ENCODE data around the gene SH3GLB1.

GRCh38 chr1:86695400-86695799, 9.0 kb upstream of the SH3GLB1 start:
- TF ChIP-seq CTCF (conservative IDR thresholded peaks at IDR 0.05; ENCODE audit: low read depth, low read length) (no peak), EZH2 (IDR thresholded peaks at IDR 0.05; ENCODE audit: borderline replicate concordance, low read depth, low read length, poor library complexity, severe bottlenecking) (no peak)
